H9 (cell line): ENCODE data around the gene CACNB2. TPM values are rescaled to one million over a fixed set of nuclear protein-coding genes. Genes with fewer than 3 reads are reported as not detected.

Source experiments
- DNase-seq: peaks from one replicate; pipeline ENCODE4 v3.0.0-alpha.2; 2017
- H2AFZ ChIP-seq: one replicate; pipeline ENCODE4 v1.6.1; 2013; ENCODE audit warnings: mild to moderate bottlenecking, low read length, control low read depth, moderate library complexity
- H2AK5ac ChIP-seq: 2 replicates; pipeline ENCODE4 v1.6.1; 2013; ENCODE audit warnings: low read length, control low read depth, mixed read lengths; ENCODE audit not compliant: insufficient read length
- H2BK120ac ChIP-seq: one replicate; pipeline ENCODE4 v1.6.1; 2013; ENCODE audit warnings: low read depth, mild to moderate bottlenecking, low read length, control low read depth, inconsistent platforms; ENCODE audit not compliant: poor library complexity, severe bottlenecking
- H2BK12ac ChIP-seq: 2 replicates; pipeline ENCODE4 v1.6.1; 2013; ENCODE audit warnings: low read length, control low read depth, mixed read lengths, low read depth; ENCODE audit not compliant: insufficient read length
- H2BK15ac ChIP-seq: 2 replicates; pipeline ENCODE4 v1.6.1; 2013; ENCODE audit warnings: low read depth, low read length, control low read depth
- H2BK20ac ChIP-seq: one replicate; pipeline ENCODE4 v1.6.1; 2013; ENCODE audit warnings: low read depth, mild to moderate bottlenecking, low read length, control low read depth, inconsistent platforms; ENCODE audit not compliant: poor library complexity, severe bottlenecking
- H2BK5ac ChIP-seq: 2 replicates; pipeline ENCODE4 v1.6.1; 2013; ENCODE audit warnings: low read length, control low read depth, mixed read lengths; ENCODE audit not compliant: insufficient read length
- H3K14ac ChIP-seq: 2 replicates; pipeline ENCODE4 v1.6.1; 2013; ENCODE audit warnings: low read length, control low read depth; ENCODE audit not compliant: insufficient read depth
- H3K18ac ChIP-seq: 2 replicates; pipeline ENCODE4 v1.6.1; 2013; ENCODE audit warnings: low read depth, mild to moderate bottlenecking, mixed read lengths, low read length, control low read depth; ENCODE audit not compliant: insufficient read length
- H3K23ac ChIP-seq: 2 replicates; pipeline ENCODE4 v1.6.1; 2013; ENCODE audit warnings: low read length, control low read depth, mixed read lengths, low read depth; ENCODE audit not compliant: insufficient read length
- H3K23me2 ChIP-seq: 2 replicates; pipeline ENCODE4 v1.6.1; 2013; ENCODE audit warnings: low read depth, mild to moderate bottlenecking, mixed read lengths, low read length, control low read depth; ENCODE audit not compliant: insufficient read length, poor library complexity, severe bottlenecking
- H3K27ac ChIP-seq: 2 replicates; pipeline ENCODE4 v1.5.1; 2013; ENCODE audit warnings: low read length, control low read depth, mixed read lengths, low read depth; ENCODE audit not compliant: insufficient read length
- H3K27me3 ChIP-seq: 2 replicates; pipeline ENCODE4 v1.6.1; 2013; ENCODE audit warnings: low read length, control low read depth, inconsistent platforms; ENCODE audit not compliant: insufficient read depth
- H3K4ac ChIP-seq: 2 replicates; pipeline ENCODE4 v1.6.1; 2013; ENCODE audit warnings: low read depth, mild to moderate bottlenecking, control low read depth, inconsistent platforms, low read length, moderate library complexity
- H3K4me1 ChIP-seq: 2 replicates; pipeline ENCODE4 v1.6.1; 2013; ENCODE audit warnings: low read length, control low read depth, inconsistent platforms; ENCODE audit not compliant: insufficient read depth
- H3K4me2 ChIP-seq: 2 replicates; pipeline ENCODE4 v1.6.1; 2013; ENCODE audit warnings: low read length, control low read depth, mixed read lengths; ENCODE audit not compliant: insufficient read length, insufficient read depth
- H3K56ac ChIP-seq: 2 replicates; pipeline ENCODE4 v1.6.1; 2013; ENCODE audit warnings: low read depth, mild to moderate bottlenecking, mixed read lengths, low read length, control low read depth; ENCODE audit not compliant: insufficient read length
- H3K79me1 ChIP-seq: 2 replicates; pipeline ENCODE4 v1.6.1; 2013; ENCODE audit warnings: low read depth, mild to moderate bottlenecking, moderate library complexity, low read length, control low read depth, inconsistent platforms; ENCODE audit not compliant: insufficient read depth, poor library complexity, severe bottlenecking
- H3K79me2 ChIP-seq: 2 replicates; pipeline ENCODE4 v1.6.1; 2013; ENCODE audit warnings: low read length, control low read depth, inconsistent platforms; ENCODE audit not compliant: insufficient read depth
- H3K9ac ChIP-seq: 2 replicates; pipeline ENCODE4 v1.6.1; 2013; ENCODE audit warnings: low read length, control low read depth, mixed read lengths; ENCODE audit not compliant: insufficient read length; ENCODE audit errors: extremely low read depth
- H3K9me3 ChIP-seq: one replicate; pipeline ENCODE4 v1.6.1; 2013; ENCODE audit warnings: low read depth, low read length, inconsistent platforms; ENCODE audit not compliant: control insufficient read depth
- H3T11ph ChIP-seq: one replicate; pipeline ENCODE4 v1.6.1; 2013; ENCODE audit warnings: mild to moderate bottlenecking, low read length, control low read depth, inconsistent platforms
- H4K20me1 ChIP-seq: one replicate; pipeline ENCODE4 v1.6.1; 2013; ENCODE audit not compliant: control insufficient read depth, insufficient read length, insufficient read depth
- H4K5ac ChIP-seq: 2 replicates; pipeline ENCODE4 v1.6.1; 2013; ENCODE audit warnings: low read depth, mild to moderate bottlenecking, mixed read lengths, low read length, control low read depth; ENCODE audit not compliant: insufficient read length
- H4K8ac ChIP-seq: replicated peaks from 2 replicates; pipeline ENCODE4 v1.6.1; 2013; ENCODE audit warnings: low read length, control low read depth, mixed read lengths, low read depth; ENCODE audit not compliant: insufficient read length
- H4K91ac ChIP-seq: 2 replicates; pipeline ENCODE4 v1.6.1; 2013; ENCODE audit warnings: low read depth, mild to moderate bottlenecking, moderate library complexity, mixed read lengths, low read length, control low read depth; ENCODE audit not compliant: insufficient read length
- H3K27ac Mint-ChIP-seq, 3 experiments: 2 replicates in 2 of 3; 3 replicates in 1 of 3; pipeline ENCODE4 v1.8.0; 2020 to 2021; ENCODE audit warnings: mixed read lengths in 3 of 3, mild to moderate bottlenecking in 1 of 3, moderate library complexity in 1 of 3
- H3K27me3 Mint-ChIP-seq: 2 replicates; pipeline ENCODE4 v1.8.0; 2021; ENCODE audit warnings: low read depth, mild to moderate bottlenecking, moderate library complexity, mixed read lengths
- H3K36me3 Mint-ChIP-seq, 3 experiments: 2 replicates in 2 of 3; 3 replicates in 1 of 3; pipeline ENCODE4 v1.8.0; 2020 to 2021; ENCODE audit warnings: low read depth in 3 of 3, mixed read lengths in 3 of 3; ENCODE audit not compliant: insufficient read depth in 1 of 3
- H3K4me1 Mint-ChIP-seq, 2 experiments: 2 replicates each; pipeline ENCODE4 v1.8.0; 2020; ENCODE audit warnings: mixed read lengths in 2 of 2
- H3K4me3 Mint-ChIP-seq, 2 experiments: 2 replicates in 1 of 2; 3 replicates in 1 of 2; pipeline ENCODE4 v1.8.0; 2020 to 2021; ENCODE audit warnings: mild to moderate bottlenecking in 2 of 2, mixed read lengths in 2 of 2, moderate library complexity in 1 of 2
- H3K9me3 Mint-ChIP-seq, 2 experiments: 2 replicates in 1 of 2; 3 replicates in 1 of 2; pipeline ENCODE4 v1.8.0; 2020; ENCODE audit warnings: mild to moderate bottlenecking in 2 of 2, mixed read lengths in 2 of 2, moderate library complexity in 1 of 2
- WGBS: extraction: QIAGEN DNeasy Blood & Tissue Kit; methylation state at CpG from one replicate; pipeline ENCODE4 v1.1.7; 2013; ENCODE audit warnings: missing lambda C conversion rate, low lambda C conversion rate, mixed read lengths; ENCODE audit not compliant: insufficient read length; ENCODE audit errors: extremely low coverage; 5-methylcytosine and 5-hydroxymethylcytosine counted together
- total RNA-seq: library from RNA; stranded (reverse); gene quantifications from 2 replicates; pipeline ENCODE4 v1.2.1, GENCODE V29; 2021
- TF ChIP-seq, protein P1 (sequence below): fragments of 200-600 bp; sonication (generic); conservative IDR thresholded peaks from 3 replicates; pipeline ENCODE4 v1.8.0; 2021; ENCODE audit warnings: antibody characterized with exemption, mild to moderate bottlenecking

The CACNB2 gene
- total RNA-seq, 1 experiment from 2014 or later = 2.6 TPM

DNA sequence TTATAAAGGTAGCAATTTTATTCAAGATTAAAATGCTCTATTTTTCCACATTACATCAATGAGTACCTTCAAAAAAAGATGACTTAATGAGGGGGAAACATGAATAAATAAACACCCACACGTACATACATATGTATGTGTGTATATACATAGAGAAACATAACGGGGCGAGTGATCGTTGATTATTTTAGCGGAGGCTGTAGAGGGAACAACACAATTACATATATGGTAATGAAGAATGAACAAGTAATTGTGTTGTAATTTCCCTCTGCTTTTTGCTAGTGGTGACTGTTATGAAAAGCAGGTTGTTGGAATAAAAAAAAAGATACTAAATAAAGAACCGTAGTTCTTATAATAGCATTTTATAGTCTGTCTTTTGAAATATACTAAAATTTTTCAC, 63.2 kb downstream of the CACNB2 start:
- no peak overlapping the region for H2BK12ac ChIP-seq
- no peak overlapping the region for H2BK15ac ChIP-seq
- H3K9ac ChIP-seq = no peak overlapping the region
- H3K27me3 ChIP-seq = no peaks in the 10 kb centered on the region
- Mint-ChIP-seq H3K27ac (no peak overlapping the region), H3K9me3 (no peaks in the 10 kb centered on the region), H3K27me3 (no peaks in the 10 kb centered on the region), H3K4me1 (peaks cover 0 to 5% of the 10 kb centered on the region in 2 experiments; a peak in 2 of 4 replicates), H3K36me3 (no peaks in the 10 kb centered on the region), H3K4me3 (no peak overlapping the region)
- no peak overlapping the region for H4K8ac ChIP-seq
- no peak overlapping the region for H2BK5ac ChIP-seq
- no peak overlapping the region for H2AK5ac ChIP-seq
- WGBS = no CpG with 5 or more reads among the region's 6 CpGs
- H3T11ph ChIP-seq = no peak overlapping the region
- H3K79me1 ChIP-seq = no peaks in the 10 kb centered on the region
- H2BK120ac ChIP-seq = no peak overlapping the region
- H3K18ac ChIP-seq = no peak overlapping the region
- H3K14ac ChIP-seq = no peak overlapping the region
- H4K20me1 ChIP-seq = no peaks in the 10 kb centered on the region
- H3K4me1 ChIP-seq = no peaks in the 10 kb centered on the region
- H3K23ac ChIP-seq = no peak overlapping the region
- DNase-seq = no peak
- no peaks in the 10 kb centered on the region for H3K23me2 ChIP-seq
- H4K5ac ChIP-seq = no peak overlapping the region
- no peak overlapping the region for H3K56ac ChIP-seq
- no peaks in the 10 kb centered on the region for H3K79me2 ChIP-seq
- no peak overlapping the region for H3K4ac ChIP-seq
- H3K27ac ChIP-seq = no peak overlapping the region
- no peak overlapping the region for H3K4me2 ChIP-seq
- H2AFZ ChIP-seq = no peak overlapping the region
- no peak overlapping the region for H2BK20ac ChIP-seq
- H4K91ac ChIP-seq = no peak overlapping the region
- H3K9me3 ChIP-seq = no peaks in the 10 kb centered on the region
- TF ChIP-seq, protein P1, sequence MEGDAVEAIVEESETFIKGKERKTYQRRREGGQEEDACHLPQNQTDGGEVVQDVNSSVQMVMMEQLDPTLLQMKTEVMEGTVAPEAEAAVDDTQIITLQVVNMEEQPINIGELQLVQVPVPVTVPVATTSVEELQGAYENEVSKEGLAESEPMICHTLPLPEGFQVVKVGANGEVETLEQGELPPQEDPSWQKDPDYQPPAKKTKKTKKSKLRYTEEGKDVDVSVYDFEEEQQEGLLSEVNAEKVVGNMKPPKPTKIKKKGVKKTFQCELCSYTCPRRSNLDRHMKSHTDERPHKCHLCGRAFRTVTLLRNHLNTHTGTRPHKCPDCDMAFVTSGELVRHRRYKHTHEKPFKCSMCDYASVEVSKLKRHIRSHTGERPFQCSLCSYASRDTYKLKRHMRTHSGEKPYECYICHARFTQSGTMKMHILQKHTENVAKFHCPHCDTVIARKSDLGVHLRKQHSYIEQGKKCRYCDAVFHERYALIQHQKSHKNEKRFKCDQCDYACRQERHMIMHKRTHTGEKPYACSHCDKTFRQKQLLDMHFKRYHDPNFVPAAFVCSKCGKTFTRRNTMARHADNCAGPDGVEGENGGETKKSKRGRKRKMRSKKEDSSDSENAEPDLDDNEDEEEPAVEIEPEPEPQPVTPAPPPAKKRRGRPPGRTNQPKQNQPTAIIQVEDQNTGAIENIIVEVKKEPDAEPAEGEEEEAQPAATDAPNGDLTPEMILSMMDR = no peak
